ENCODE results near the gene ARHGEF4. TPM values are rescaled to one million over a fixed set of nuclear protein-coding genes. Genes with fewer than 3 reads are reported as not detected.

Gene ARHGEF4
- total RNA-seq, 2 donors from 2014 or later: 50.3 to 54.7 TPM

DNA sequence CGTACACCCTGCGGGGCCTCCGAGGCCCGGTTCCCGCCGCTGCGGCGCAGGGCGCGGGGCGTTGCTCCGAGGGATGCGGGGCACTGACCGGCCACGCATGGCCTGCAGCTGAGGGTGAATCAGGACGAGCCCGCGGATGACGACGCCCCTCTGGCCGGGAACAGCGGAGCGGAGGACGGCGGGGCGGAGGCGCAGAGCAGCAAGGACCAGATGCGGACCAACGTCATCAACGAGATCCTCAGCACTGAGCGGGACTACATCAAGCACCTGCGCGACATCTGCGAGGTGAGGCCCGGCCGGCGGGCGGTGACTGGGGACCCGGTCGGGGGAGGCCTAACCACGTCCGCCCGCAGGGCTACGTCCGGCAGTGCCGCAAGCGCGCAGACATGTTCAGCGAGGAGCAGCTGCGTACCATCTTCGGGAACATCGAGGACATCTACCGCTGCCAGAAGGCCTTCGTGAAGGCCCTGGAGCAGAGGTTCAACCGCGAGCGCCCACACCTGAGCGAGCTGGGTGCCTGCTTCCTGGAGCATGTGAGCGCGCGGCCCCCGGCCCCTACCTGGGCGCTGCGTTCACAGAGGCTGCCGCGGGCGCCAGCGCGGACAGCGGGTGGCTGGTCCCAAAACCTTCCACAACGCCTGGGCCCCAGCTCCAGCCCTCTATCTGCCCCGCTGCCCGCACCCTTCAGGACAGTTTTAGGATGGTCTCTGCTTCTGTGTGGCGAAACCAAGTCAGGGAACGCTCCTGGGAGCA is 203.4 kb downstream of the ARHGEF4 start:
- Mint-ChIP-seq H3K27me3 (ENCODE audit: insufficient read depth) (peaks cover 22% of the 10 kb centered on the region), H3K4me1 (peaks cover 9% of the 10 kb centered on the region), H3K9me3 (no peaks in the 10 kb centered on the region), H3K36me3 (ENCODE audit: low read depth) (peaks cover 9% of the 10 kb centered on the region), H3K27ac (no peak overlapping the region), H3K4me3 (no peak overlapping the region)
- Histone ChIP-seq H3K27me3 (ENCODE audit: control insufficient read depth, insufficient read depth, low read length, poor library complexity, severe bottlenecking) (no peaks in the 10 kb centered on the region), H3K36me3 (ENCODE audit: control insufficient read depth, insufficient read depth, low read length) (peaks cover 29% of the 10 kb centered on the region), H3K9ac (ENCODE audit: extremely low read depth, low read length, poor library complexity, severe bottlenecking) (no peak overlapping the region), H3K4me1 (ENCODE audit: control insufficient read depth, insufficient read depth, low read length) (peaks cover 14% of the 10 kb centered on the region), H3K9me3 (ENCODE audit: control insufficient read depth, low read length) (no peaks in the 10 kb centered on the region), H3K27ac (ENCODE audit: low read depth, low read length) (no peak overlapping the region), H3K4me3 (ENCODE audit: low read length) (no peak overlapping the region)
- WGBS, 2 experiments (ENCODE audit: insufficient coverage in 1 of 2, insufficient read length in 1 of 2): 96 to 98% methylated on average over 58 to 75 of the region's 75 CpGs
- DNase-seq: peak; percentile 44
- TF ChIP-seq, protein P1, sequence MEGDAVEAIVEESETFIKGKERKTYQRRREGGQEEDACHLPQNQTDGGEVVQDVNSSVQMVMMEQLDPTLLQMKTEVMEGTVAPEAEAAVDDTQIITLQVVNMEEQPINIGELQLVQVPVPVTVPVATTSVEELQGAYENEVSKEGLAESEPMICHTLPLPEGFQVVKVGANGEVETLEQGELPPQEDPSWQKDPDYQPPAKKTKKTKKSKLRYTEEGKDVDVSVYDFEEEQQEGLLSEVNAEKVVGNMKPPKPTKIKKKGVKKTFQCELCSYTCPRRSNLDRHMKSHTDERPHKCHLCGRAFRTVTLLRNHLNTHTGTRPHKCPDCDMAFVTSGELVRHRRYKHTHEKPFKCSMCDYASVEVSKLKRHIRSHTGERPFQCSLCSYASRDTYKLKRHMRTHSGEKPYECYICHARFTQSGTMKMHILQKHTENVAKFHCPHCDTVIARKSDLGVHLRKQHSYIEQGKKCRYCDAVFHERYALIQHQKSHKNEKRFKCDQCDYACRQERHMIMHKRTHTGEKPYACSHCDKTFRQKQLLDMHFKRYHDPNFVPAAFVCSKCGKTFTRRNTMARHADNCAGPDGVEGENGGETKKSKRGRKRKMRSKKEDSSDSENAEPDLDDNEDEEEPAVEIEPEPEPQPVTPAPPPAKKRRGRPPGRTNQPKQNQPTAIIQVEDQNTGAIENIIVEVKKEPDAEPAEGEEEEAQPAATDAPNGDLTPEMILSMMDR (conservative IDR thresholded peaks at IDR 0.05): no peak

DNA sequence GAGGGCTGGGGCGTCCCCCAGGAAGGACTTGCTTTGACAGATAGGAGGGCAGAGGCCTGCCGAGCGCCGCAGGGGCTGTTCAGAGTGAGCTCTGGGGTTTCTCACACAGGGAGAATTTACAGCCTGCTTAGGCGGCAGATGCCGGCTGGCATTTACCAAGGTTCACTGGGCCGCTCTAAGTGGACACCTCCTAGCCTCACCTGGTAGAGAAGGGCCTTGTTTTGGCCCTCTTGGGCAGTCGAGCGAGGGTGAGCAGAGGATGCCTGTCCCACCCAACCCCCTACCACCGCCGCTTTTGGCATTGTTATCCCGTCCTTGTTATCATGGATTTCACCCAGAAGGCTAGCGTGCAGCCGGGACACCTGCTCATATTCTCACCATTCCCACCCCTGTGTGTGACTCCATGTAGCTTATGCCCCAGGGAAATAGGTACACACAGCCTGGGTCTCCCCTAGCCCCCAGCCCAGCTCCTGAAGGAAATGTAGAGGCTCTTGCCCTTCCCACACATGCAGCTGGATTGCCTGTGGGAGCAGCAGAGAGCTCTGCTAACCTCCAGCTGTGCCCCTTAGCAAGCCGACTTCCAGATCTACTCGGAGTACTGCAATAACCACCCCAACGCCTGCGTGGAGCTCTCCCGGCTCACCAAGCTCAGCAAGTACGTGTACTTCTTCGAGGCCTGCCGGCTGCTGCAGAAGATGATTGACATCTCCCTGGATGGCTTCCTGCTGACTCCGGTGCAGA is 204.1 kb downstream of the ARHGEF4 start:
- Mint-ChIP-seq H3K27me3 (ENCODE audit: insufficient read depth) (peaks cover 17% of the 10 kb centered on the region), H3K36me3 (ENCODE audit: low read depth) (peaks cover 9% of the 10 kb centered on the region), H3K4me1 (peaks cover 8% of the 10 kb centered on the region), H3K4me3 (no peak overlapping the region), H3K27ac (no peak overlapping the region), H3K9me3 (no peaks in the 10 kb centered on the region)
- WGBS, 2 experiments (ENCODE audit: insufficient coverage in 1 of 2, insufficient read length in 1 of 2): 81 to 88% methylated on average over 14 to 23 of the region's 23 CpGs
- no peak overlapping the region for H3K27ac ChIP-seq (ENCODE audit: low read depth, low read length)
- H3K9me3 ChIP-seq (ENCODE audit: control insufficient read depth, low read length): no peaks in the 10 kb centered on the region
- H3K9ac ChIP-seq (ENCODE audit: extremely low read depth, low read length, poor library complexity, severe bottlenecking): no peak overlapping the region
- H3K36me3 ChIP-seq (ENCODE audit: control insufficient read depth, insufficient read depth, low read length): peaks cover 29% of the 10 kb centered on the region
- no peaks in the 10 kb centered on the region for H3K27me3 ChIP-seq (ENCODE audit: control insufficient read depth, insufficient read depth, low read length, poor library complexity, severe bottlenecking)
- TF ChIP-seq, protein P1 (conservative IDR thresholded peaks at IDR 0.05): peak; percentile 60
- no peak overlapping the region for H3K4me3 ChIP-seq (ENCODE audit: low read length)
- H3K4me1 ChIP-seq (ENCODE audit: control insufficient read depth, insufficient read depth, low read length): peaks cover 10% of the 10 kb centered on the region
- peak; percentile 74 for DNase-seq

DNA sequence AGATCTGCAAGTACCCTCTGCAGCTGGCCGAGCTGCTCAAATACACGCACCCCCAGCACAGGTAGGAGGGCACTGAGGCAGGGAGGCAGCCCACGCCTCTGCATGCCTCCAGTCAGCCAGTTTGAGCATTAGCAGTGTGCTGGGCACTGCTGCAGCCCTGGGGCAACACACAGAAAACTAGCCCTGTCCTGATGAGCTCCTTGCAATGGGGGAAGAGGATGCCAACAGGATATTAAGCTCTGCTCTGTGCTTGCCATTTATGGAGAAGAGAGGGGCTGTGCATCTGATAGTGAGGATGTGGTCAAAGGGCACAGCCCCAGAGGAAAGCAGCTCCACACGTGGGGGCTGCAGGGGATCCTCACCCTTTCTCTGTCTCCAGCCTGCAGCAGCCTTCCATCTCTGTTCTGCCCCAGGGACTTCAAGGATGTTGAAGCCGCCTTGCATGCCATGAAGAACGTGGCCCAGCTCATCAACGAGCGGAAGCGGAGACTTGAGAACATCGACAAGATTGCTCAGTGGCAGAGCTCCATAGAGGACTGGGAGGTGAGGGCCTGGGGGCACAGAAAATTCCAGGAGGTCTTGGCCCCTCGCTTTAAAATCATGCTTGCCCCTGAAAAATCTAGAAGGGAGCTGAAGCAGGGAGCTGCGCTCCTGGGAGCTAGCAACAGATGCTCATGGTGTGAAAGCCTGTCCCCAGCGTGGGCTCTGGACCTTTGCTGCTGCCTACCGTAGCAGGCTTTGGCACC is 204.9 kb downstream of the ARHGEF4 start:
- Mint-ChIP-seq H3K36me3 (ENCODE audit: low read depth) (peaks cover 11% of the 10 kb centered on the region), H3K4me1 (peaks cover 3% of the 10 kb centered on the region), H3K27ac (no peak overlapping the region), H3K9me3 (no peaks in the 10 kb centered on the region), H3K4me3 (no peak overlapping the region), H3K27me3 (ENCODE audit: insufficient read depth) (peaks cover 13% of the 10 kb centered on the region)
- no peak for DNase-seq
- Histone ChIP-seq H3K27me3 (ENCODE audit: control insufficient read depth, insufficient read depth, low read length, poor library complexity, severe bottlenecking) (no peaks in the 10 kb centered on the region), H3K36me3 (ENCODE audit: control insufficient read depth, insufficient read depth, low read length) (peaks cover 32% of the 10 kb centered on the region), H3K27ac (ENCODE audit: low read depth, low read length) (no peak overlapping the region), H3K9ac (ENCODE audit: extremely low read depth, low read length, poor library complexity, severe bottlenecking) (no peak overlapping the region), H3K4me1 (ENCODE audit: control insufficient read depth, insufficient read depth, low read length) (peaks cover 2% of the 10 kb centered on the region), H3K9me3 (ENCODE audit: control insufficient read depth, low read length) (no peaks in the 10 kb centered on the region), H3K4me3 (ENCODE audit: low read length) (no peak overlapping the region)
- TF ChIP-seq, protein P1 (conservative IDR thresholded peaks at IDR 0.05): no peak
- 88 to 90% methylated on average over 14 of the region's 14 CpGs for WGBS, 2 experiments (ENCODE audit: insufficient coverage in 1 of 2, insufficient read length in 1 of 2)
